ENCODE results near the gene F5.
A peak's percentile ranks its signal among the peaks of the same experiment; 100 is the strongest.
"Not testable (repeated sequence)": the region's sequence is repeated elsewhere in the genome, so short reads cannot be mapped to it uniquely, and the experiment has no call there.

Gene F5

GRCh38 chr1:169503601-169504000 is 82.7 kb downstream of the F5 start:
- not testable (repeated sequence) for DNase-seq

- no peak for DNase-seq
Observed at GRCh38 chr1:169499807-169500206, 86.5 kb downstream of the F5 start.

GRCh38 chr1:169497317-169497716 is 89.0 kb downstream of the F5 start:
- no peak for DNase-seq

DNA sequence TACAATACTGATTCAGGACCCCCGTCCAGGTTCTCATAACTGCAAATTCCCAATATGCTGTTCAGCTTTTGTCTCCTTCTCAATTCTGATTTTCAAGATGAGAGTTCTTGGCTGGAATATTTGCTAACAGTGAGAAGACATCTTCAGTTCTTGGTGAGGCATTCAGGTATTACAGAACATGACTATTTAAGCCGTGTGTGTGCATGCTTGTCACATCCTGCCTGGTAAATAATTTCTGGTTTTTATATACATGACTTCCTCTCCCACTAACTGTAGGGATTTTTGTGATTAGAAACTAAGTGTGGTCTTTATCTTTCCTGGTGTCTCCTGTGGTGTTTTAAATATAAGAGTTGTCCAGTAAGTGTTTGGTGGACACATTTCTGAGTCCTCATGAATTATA is 90.4 kb downstream of the F5 start:
- DNase-seq, result no peak

- DNase-seq, result no peak
Observed at GRCh38 chr1:169495046-169495775, 91.1 kb downstream of the F5 start.

- no peak for DNase-seq
Observed at GRCh38 chr1:169494343-169494742, 91.9 kb downstream of the F5 start.

DNA sequence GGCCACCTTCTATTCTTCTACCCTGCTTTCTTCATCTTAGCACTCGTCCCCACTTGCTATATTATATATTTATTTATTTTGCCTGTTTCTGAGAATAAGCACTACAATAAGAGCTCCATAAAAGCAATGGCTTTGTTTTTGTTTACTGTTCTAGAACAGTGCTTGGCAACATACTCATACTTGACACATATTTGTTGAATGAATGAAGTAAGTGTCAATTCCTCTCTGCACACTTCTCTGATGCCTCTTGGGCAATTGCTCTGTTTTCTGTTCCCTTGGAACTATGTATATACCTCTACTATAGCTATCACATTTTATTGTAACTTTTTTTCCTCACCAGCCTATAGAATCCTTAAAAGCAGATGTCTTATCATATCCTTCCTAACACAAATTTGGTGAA is 93.0 kb downstream of the F5 start:
- DNase-seq, result no peak

DNA sequence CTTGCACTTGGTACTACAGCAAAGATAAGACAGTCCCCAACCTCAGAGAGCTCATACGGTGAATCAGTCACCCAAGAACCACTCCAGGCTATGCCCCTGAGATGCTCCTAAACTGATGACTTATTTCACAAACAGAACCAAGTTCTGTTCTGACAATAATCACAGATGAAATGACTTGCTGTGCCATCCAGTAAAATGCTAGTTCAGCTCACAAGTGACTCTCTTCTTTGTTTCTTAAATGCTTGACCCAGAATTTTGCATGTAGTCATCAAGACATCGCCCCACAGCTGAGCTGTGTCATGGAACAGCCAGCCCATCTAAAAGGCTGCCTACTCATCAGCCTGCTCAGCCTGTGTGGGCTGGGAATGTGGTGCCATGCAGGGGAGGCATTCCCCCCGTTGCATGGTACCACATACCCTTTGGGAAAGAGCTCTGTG is 94.4 kb downstream of the F5 start:
- DNase-seq, result no peak

DNA sequence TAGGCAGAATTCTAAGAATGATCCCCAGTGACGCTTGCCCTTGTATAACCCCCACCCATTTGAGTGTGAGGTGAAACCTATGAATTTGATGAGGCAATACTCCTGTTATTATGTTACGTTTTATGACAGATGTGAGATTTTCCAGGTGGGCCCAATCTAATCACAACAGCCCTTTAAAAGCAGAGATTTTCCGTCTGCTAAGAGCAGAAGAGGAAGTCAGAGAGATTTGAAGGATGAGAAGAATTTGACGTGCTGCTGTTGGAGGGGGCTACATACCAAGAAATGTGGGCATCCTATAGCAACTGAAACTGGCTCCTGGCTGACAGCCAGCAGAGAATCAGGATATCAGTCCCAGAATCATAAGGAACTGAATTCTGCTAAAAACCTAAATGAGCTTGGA is 98.1 kb downstream of the F5 start:
- DNase-seq, result no peak

- no peak for DNase-seq
Observed at GRCh38 chr1:169487561-169487960, 98.7 kb downstream of the F5 start.

- DNase-seq, result no peak
Observed at GRCh38 chr1:169487133-169487532, 99.1 kb downstream of the F5 start.

DNA sequence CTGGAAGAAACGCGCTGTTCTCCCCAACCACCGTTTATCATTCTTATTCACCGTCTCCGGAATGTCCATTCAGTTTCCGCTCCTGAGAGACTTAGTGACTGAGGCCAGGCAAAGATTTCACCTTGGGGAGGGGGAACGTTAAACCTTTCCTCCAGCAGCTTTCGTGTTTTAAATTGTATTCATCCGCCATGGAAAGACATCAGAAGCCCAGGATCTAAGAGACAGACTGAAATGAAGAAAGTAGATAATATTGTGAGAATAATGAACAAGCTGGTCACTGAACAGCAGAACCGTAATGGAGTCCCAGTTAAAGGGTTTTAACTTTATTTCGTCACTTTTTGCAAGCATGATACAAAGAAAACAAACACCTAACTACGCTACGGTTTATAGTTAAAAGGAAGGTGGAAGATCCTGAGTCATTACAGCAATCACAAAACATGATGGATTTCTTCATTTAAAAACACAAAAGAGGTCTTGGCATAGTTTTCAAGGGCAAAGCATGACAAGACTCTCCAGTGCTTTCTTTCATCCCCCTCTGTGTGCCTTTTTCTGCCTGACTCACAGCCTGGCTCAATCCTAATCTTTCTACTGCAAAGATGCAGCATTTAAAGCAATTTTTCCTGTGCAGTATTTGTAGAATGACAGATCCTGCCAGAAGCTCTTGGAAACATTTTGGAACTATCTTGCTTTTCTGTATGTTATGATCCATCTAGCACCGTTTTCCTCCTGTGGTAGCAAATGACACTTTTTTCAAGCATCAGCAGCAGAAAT is 99.8 kb downstream of the F5 start:
- no peak for DNase-seq

DNA sequence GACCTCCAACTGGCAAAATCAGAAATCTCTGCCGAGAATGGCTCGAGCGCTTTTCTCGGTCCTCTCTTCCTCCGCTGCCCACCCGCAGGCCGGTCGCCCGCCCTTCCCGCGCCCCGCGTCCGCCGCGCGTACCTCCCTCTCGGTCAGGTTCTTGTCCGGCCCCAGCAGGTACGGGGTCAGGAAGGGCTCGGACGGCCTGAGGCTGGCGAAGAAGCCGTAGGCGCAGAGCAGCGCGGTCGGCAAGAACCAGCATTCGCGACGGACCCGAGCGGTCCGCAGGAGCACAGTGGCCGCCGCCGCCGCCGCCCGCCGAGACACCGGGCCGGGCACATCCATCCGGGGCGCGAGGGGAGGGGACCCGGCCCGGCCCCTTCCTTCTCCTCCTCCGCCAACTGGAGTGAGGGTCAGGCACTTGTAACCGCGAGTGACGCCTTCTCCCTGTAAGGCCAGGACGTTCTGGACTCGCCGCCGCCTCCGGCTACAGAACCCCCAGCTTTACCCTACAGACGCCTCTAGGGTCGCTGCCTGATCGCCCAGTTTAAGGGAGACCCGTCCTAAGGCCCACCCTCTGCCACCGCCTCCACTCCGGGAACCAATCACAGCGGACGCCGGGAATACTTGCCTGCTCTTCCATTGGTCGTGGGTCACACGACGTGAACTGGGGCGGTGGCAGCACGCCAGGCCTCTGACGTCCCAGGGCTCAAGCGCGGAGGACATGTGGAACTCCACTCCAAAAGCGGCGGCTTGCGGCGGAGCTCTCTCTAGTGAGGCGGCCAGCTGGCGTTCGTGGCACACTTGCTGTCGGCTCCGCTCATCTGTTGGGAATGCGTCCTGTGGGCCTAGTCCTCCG is 100.6 kb downstream of the F5 start, which contains the start of gene SLC19A2:
Gene SLC19A2 (minus strand): TSS at position 514 of the 850 bp plus-strand sequence. CDS start 178 bp downstream, at position 336.
- DNase-seq, result peak; percentile 86

GRCh38 chr1:169484683-169485430 is 101.4 kb downstream of the F5 start:
- DNase-seq, result no peak

DNA sequence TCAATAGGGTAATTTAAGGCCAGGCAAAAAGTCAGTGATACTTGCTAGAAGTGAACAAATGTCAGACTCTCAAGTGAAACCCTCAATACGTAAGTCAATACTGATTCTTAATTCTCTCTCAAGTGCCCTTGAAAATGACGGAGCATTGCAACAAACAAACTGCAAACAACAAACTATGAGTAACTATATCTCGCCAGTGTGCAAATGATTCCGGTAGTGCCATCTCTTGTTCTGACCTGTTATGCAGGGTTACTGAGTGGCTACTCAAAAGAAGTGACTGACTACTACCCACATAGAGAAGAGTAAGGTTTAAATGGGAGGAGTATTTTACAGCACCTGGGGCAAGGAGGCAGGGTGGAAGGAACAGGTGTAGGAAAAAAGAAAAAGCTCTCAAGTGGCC is 102.2 kb downstream of the F5 start:
- no peak for DNase-seq

DNA sequence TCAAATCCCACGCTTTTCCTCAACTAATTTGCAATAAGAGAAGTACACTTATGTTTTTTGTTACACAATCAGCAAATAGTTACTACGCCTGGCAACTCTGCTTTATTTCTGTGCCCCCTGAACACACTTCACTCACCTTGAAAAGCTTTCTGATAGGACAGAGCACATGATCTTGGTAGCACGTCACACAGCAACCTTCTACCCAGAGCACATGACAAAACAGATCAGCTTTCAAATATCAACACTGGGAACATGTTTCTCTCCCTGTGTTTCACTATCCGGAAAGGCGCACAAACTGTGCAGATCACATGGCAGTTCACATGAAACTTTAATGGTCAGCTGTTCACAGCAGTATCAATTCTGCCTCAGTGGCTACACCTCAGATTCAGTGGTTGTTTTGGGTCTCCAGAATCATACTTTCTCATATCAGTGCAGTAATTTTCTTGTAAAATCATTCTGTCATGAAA is 102.7 kb downstream of the F5 start:
- no peak for DNase-seq

DNA sequence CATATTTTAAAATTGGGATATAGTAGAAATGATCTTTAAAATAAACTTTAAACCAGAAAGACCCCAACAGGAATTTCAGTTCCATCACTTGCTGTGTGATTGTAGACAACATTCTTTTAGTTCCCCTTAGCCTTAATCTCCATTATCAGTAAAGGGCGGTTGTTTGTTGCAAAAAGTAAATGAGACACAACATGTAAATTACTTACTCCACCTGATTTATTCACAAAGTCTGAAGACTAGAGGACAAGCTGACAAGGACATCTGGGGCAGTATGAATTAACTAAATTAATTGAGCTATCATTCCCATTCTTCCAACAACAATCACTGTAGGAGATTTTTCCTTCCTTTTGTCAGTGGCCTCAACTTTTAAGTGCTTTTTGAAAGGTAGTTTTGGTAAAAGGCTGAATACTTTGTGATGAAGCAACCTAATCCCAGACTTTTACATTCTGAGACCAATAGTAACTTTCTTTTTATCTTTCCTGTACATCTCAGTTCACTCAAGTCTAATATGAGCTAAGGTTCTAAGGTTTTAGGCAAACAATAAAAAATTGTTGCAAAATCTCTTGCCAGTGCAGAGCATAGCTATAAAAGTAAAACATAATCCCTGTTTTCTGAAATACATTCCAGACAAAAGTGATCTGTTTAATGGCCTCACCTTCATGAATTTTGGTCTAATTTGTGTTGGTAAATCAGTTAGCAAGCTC is 106.8 kb downstream of the F5 start:
- DNase-seq, result no peak

GRCh38 chr1:169478094-169478672 is 108.1 kb downstream of the F5 start:
- no peak for DNase-seq

GRCh38 chr1:169475806-169476387 is 110.4 kb downstream of the F5 start:
- DNase-seq, result no peak

DNA sequence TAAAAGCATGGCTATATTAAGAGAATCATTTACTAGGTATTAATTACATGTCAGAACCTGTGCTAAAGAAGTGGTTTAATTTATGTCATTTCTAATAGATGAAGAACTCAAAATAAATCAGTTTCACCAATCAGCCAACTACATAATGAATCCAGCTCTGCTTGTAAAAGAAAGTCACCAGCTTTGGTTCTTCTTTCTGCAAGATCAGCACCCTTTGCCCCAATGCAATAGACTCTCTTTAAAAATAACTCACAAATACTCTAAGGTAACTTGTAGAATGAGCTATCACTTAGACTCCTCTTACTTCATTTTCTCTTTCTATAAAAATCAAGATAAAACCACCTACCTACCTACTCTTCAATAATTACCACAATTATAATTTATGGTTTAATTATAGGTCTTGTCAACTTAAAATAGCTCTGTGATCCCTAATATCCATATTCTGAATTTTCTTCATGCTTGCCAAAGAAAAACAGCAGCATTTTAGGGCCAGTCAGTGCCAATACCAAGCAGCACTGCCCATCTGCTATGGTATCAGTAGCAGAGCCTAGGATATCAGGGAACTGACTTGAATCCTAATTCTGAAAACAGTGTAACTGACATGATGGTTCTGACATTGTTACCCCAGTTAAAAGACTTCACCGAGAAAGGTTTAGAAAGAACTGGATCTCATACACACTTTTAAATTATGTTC is 111.8 kb downstream of the F5 start:
- no peak for DNase-seq

Measured in activated effector memory CD4-positive, alpha-beta T cell treated with Interleukin-2 at 50 U/mL for 16 hours (primary cell).